Measurements from ENCODE around the gene VWA3B. TPM values are rescaled to one million over a fixed set of nuclear protein-coding genes. Genes with fewer than 3 reads are reported as not detected.
"Not testable (repeated sequence)": the region's sequence is repeated elsewhere in the genome, so short reads cannot be mapped to it uniquely, and the experiment has no call there.

VWA3B gene
- total RNA-seq, 1 donor from 2014 or later, result 4.1 TPM

- TF ChIP-seq CTCF (conservative IDR thresholded peaks at IDR 0.05), result no peak
- no peak for DNase-seq (ENCODE audit: extremely low spot score, unreplicated experiment)
- H3K4me1 Mint-ChIP-seq (ENCODE audit: unreplicated experiment), result peaks cover 37% of the 10 kb centered on the region
- peaks cover 10% of the 10 kb centered on the region for H3K27me3 Mint-ChIP-seq
- H3K27ac Mint-ChIP-seq, result no peak overlapping the region
- H3K36me3 Mint-ChIP-seq, result no peaks in the 10 kb centered on the region
- no peaks in the 10 kb centered on the region for H3K9me3 Mint-ChIP-seq
- no peak overlapping the region for H3K4me3 Mint-ChIP-seq
Observed at GRCh38 chr2:98297817-98298682, 211.1 kb downstream of the VWA3B start.

GRCh38 chr2:98298683-98299164 is 211.8 kb downstream of the VWA3B start:
- H3K27ac Mint-ChIP-seq, result no peak overlapping the region
- no peak for TF ChIP-seq CTCF (conservative IDR thresholded peaks at IDR 0.05)
- no peaks in the 10 kb centered on the region for H3K9me3 Mint-ChIP-seq
- H3K4me1 Mint-ChIP-seq (ENCODE audit: unreplicated experiment), result peaks cover 37% of the 10 kb centered on the region
- DNase-seq (ENCODE audit: extremely low spot score, unreplicated experiment), result no peak
- no peaks in the 10 kb centered on the region for H3K36me3 Mint-ChIP-seq
- H3K4me3 Mint-ChIP-seq, result no peak overlapping the region
- peaks cover 10% of the 10 kb centered on the region for H3K27me3 Mint-ChIP-seq

GRCh38 chr2:98299211-98299905 is 212.4 kb downstream of the VWA3B start:
- H3K4me1 Mint-ChIP-seq (ENCODE audit: unreplicated experiment), result peaks cover 37% of the 10 kb centered on the region
- no peak overlapping the region for H3K27ac Mint-ChIP-seq
- no peaks in the 10 kb centered on the region for H3K36me3 Mint-ChIP-seq
- H3K4me3 Mint-ChIP-seq, result no peak overlapping the region
- no peaks in the 10 kb centered on the region for H3K9me3 Mint-ChIP-seq
- TF ChIP-seq CTCF (conservative IDR thresholded peaks at IDR 0.05), result no peak
- DNase-seq (ENCODE audit: extremely low spot score, unreplicated experiment), result no peak
- H3K27me3 Mint-ChIP-seq, result peaks cover 10% of the 10 kb centered on the region

- no peak for TF ChIP-seq CTCF (conservative IDR thresholded peaks at IDR 0.05)
- Mint-ChIP-seq H3K4me3 (no peak overlapping the region), H3K27ac (no peak overlapping the region), H3K27me3 (peaks cover 11% of the 10 kb centered on the region), H3K9me3 (no peaks in the 10 kb centered on the region), H3K36me3 (no peaks in the 10 kb centered on the region), H3K4me1 (ENCODE audit: unreplicated experiment) (peaks cover 31% of the 10 kb centered on the region)
- DNase-seq (ENCODE audit: extremely low spot score, unreplicated experiment), result no peak
Observed at GRCh38 chr2:98300141-98300874, 213.3 kb downstream of the VWA3B start.

GRCh38 chr2:98301469-98301868 is 214.5 kb downstream of the VWA3B start:
- Mint-ChIP-seq H3K4me3 (no peak overlapping the region), H3K27me3 (peaks cover 19% of the 10 kb centered on the region)

GRCh38 chr2:98307131-98307696 is 220.2 kb downstream of the VWA3B start:
- H3K36me3 Mint-ChIP-seq, H3K4me3 Mint-ChIP-seq: not testable (repeated sequence)
- H3K27me3 Mint-ChIP-seq, result peaks cover 26% of the 10 kb centered on the region

More at GRCh38 chr2:98301469-98301868, 214.5 kb downstream of the VWA3B start:
- no peaks in the 10 kb centered on the region for H3K36me3 Mint-ChIP-seq
- H3K27ac Mint-ChIP-seq, result no peak overlapping the region
- H3K9me3 Mint-ChIP-seq, result no peaks in the 10 kb centered on the region
- DNase-seq (ENCODE audit: extremely low spot score, unreplicated experiment), result no peak
- no peak for TF ChIP-seq CTCF (conservative IDR thresholded peaks at IDR 0.05)
- H3K4me1 Mint-ChIP-seq (ENCODE audit: unreplicated experiment), result peaks cover 22% of the 10 kb centered on the region

More at GRCh38 chr2:98307131-98307696, 220.2 kb downstream of the VWA3B start:
- H3K9me3 Mint-ChIP-seq; DNase-seq (ENCODE audit: extremely low spot score, unreplicated experiment); H3K4me1 Mint-ChIP-seq (ENCODE audit: unreplicated experiment); H3K27ac Mint-ChIP-seq: not testable (repeated sequence)

Measured in type B pancreatic cell (in vitro differentiated cells).